Stimulated activated CD4-positive, alpha-beta T cell treated with anti-CD3 and anti-CD28 coated beads, Interleukin-1b, Interleukin-23, amount 100 ng/mL, for 24 hours (primary cell): ENCODE results near the gene PIEZO1.

ENCODE experiments used
- DNase-seq, 4 experiments: peaks; one replicate each; pipeline ENCODE4 v3.0.0-alpha.2; 2020; ENCODE audit warnings: low read depth in 4 of 4, low spot score in 1 of 4

The PIEZO1 gene

DNA sequence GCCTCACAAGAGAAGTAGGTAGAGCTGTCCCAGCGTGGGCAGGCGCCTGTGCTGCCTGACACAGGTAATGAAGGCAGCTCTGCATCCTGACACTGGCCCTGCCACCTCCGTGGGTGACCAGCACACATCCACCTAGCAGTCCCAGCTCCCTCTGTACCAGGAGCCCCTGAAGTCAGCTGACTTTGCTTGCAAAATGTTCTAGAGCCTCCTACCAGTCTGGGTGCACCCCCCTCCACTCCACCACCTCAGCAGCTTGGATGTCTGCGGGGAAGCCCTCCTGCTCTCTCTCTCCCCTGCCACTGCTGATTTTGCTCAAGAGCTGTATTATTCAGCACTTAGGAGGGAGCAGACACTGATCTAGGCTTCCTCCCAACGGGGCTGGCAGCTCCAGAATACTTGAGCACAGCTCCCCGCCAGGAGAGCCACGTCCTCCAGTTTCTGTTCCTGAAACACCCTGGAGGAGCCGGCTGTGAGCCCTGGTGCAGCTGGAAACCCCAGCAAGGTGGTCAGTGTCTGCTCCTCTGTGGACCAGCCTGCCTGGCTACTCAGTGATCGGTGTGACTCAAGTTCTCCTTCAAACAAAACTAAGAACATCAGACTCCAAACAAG, 79.8 kb downstream of the PIEZO1 start:
- no peak for DNase-seq

DNA sequence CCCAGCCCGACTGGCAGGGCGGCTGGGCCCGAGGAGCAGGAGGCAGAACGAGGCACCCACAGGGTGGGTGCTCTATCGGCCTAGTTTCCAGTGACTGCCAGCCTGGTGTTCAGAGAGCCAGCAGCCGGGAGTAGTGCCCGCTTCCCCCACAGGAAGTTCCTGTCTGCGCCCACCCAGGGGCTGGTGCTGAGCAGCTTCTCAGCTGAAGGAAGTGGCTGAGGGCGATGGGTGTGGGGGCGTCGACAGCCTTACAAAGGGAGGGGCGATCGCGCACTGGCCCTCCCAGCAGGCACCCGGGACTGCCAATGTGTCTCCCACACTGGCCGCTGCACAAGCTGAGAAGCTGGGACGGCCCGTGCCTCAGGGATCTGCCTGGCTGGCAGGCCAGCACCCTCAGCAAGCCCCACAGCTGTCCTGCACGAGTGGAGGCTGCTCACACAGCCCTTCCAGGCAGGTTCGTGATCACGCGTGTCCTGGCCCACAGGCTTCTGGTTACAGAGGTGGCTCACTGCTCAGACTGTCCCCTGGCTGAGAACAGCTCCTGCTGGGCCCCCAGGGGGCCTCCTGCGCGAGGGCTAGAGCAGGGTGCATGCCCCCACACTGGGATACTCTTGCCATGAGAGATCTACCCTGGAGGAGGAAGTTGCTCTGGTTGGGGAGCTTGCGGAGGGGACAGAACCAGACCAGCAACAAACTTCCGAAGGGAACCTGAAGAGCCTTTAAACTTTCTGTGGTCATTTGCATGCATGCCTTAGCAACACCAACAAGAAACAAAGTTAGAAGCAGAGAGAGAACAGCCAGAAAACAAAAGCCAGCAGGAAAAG, 81.3 kb downstream of the PIEZO1 start:
- peak in 1 of 4 experiments; percentile 63 for DNase-seq

DNA sequence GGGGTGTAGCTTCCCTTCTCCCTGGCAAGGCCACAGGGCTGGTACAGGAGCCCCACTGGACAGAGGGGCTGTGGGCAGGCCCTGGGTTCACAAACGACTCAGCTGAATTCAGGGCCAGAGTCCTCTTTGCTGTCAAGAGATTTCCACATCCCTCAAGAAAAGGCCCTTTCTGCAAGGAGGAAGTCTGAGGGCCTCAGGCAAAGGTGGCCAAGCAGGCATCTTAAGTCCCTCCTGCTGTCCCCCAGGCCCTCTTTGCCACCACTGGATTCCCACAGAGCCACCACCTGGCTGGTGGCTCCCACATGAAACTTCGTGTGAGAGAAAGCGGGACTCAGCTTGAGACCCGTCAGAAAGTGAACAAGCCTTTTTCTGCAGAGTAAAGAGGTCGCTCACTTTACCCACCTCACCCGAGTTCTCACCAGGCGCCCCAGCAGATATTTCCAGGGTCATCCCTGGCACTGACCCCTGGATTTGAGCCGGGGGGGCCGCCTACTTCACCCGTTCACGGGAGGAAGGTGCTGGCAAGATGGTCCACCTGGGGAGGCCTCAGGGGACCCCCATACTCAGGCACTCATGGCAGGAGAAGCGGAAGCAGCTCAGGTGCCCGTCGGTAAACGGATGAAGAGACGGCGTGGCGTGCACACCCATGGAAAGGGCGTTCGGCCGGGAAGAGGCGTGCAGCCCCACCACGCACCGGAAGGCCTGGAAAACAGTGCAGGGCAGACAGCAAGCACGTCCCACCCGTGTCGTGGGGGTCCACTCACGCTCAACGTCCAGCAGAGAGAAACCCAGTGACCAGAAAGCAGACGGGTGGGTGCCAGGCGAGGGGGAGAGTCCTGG, 82.4 kb downstream of the PIEZO1 start:
- no peak for DNase-seq

DNA sequence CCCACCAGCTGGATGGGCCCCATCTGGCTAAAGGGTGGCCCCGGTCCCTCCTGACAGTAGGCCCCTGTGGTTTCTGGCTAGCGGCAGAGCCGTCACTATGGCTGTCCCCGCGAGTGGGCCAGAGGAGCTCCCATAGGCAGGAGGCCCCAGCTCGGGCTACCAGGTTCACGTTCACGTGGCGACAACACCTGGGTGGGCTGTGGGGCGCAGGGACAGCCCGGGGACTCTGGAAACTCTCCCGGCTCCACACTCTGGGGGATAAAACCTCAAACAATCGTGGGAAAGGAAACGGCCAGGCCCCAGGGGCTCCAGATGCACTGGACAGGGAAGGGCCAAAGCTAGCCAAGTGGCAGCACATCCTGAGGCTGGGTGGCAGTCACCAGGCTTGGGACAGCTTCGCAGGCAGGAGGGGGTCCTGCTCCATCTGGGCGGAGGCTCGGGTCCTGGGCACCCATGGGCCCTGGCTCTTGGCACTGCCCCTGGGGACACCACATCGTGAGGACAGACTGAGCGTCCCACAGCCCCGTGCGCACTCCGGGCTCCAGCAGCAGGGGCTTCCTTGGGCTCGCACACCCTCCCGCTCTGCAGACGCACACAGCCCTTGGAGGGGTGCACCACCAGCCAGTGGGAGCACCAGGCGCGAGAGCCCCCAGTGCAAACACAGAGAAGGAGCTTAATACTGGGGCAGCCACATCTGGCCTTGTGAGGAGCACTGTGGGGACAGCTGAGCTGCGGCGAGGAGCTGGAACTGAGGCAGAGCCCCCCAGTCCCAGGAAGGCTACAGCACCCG, 83.2 kb downstream of the PIEZO1 start:
- DNase-seq, result no peak

DNA sequence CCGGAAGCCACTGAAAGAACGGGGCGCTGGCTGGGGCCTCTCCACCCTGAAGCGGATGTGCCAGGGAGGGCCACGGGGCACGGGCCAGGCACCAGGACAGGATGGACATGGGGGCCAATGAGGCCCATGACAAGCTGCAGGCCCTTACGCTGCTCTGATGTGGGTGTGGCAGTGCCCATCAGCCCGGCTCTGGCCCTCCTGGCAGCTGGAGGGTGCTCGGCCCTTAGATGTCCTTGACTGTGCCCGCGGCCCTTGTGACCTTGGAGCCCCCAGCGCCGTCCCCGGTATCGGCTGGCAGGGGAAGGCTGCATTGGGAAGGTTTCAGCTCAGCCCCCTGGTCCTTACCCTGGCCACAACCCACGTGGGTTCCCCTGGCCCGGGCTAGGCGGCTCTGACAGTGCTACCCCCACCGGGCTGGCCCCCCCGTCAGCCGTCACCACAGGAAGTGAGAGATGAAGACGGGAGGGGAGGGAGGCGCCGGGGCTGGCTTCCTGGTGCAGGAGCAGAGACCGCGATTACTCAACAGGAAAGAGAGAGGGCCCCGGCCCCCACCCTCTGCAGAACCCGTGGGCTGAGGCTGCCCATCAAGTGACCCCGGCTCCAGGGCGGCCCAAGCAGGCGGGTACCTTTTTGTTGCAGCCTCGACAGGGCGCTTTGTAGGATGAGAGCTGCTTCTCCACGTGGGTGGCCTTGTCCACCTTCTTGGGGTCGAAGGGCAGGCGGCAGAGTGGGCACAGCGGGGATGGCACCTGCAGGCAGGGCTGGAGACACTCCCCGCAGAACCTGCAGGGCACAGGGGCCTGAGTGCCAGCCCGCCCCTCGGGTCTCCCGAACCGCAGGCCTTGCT, 84.2 kb downstream of the PIEZO1 start:
- peak; percentile 77 to 94 (median 88) for DNase-seq

DNA sequence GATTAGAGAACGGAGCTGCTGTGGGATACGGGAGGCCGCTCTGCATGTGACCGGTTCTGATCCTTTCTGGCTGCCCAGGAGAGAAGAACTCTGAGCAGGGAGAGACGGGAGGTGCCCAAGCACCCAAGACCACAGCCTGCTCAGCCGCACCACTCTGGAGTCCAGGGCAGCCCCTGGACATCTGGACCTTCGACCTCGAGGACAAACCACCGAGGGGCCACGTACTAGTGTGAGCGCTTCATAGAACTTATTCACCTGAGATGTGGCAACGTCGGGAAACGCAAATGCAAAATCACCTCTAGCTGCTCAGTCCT, 84.7 kb downstream of the PIEZO1 start:
- no peak for DNase-seq

DNA sequence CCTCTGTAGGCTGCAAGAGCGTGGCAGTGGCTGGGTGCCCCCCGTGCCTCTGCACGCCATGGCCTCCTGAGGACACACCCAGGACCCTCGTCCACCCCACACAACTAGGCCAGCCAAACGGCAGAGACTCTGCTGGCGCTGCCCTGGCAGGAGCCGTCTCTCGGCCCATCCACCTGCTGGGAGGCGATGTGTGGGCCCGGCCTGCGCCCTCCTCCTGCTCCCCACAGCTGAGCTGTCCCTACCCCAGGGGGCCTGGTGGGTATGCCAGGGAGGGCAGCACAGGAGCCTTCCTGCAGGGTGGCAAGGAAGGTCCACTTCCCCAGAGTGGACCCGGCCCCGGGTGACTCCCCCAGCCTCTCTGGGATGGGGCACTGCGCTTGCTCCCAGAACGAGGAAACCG, 85.8 kb downstream of the PIEZO1 start:
- no peak for DNase-seq

DNA sequence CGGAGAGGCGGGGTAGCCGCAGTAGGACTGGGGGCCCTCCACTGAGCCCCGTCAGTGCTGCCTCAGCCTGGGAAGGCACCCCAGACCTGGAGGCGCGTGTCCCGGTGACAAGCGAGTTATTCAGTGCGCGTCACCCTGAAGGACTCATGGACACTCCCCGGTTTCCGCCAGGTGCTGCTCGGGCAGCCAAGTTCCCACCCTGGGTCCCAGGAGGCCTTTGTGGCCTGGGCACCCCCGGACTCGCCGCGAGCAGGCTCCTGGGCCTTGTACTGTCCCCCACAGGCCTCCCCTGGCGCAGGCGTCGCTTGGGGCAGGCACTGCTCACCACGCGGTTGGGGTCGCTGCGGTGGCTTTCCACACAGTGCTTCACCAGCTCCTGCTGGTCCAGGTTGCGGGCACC, 86.4 kb downstream of the PIEZO1 start:
- DNase-seq, result no peak

DNA sequence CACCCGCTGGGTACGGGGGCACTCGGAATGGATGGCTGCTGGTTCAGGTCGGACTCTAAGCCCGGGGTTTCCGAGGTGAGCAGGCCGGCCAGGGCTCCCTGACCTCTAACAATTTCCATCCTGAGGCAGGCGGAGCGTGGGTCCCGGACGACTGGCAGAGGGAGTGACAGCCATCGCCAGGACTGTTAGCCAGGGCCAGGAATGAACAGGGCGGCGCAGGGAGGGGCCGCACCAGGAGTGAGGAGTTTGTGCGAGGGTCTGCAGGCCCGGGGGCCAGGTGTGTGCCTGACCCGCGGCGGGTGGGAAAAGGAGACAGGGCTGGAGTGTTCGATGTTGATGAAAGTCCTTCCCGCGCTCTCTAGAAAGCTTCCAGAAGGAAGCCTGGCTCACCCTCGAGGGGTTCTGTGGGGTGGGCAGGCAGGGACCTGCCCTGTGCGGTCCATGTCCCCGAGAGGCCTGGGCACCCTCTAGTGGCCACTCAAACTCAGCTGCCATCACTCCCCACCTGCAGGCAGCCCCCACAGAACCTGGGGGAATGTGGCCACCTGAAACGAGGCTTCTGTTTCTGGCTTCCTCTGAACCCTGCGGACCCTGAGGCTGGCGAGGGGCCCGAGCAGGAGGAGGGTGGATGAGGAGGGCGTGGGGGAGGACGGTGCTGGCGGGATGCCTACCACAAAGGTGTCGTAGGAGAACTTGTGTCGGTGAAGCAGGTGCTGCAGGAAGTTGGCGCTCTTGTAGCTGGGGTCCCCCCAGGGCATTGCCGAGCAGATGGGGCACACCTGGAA, 87.0 kb downstream of the PIEZO1 start:
- no peak for DNase-seq

DNA sequence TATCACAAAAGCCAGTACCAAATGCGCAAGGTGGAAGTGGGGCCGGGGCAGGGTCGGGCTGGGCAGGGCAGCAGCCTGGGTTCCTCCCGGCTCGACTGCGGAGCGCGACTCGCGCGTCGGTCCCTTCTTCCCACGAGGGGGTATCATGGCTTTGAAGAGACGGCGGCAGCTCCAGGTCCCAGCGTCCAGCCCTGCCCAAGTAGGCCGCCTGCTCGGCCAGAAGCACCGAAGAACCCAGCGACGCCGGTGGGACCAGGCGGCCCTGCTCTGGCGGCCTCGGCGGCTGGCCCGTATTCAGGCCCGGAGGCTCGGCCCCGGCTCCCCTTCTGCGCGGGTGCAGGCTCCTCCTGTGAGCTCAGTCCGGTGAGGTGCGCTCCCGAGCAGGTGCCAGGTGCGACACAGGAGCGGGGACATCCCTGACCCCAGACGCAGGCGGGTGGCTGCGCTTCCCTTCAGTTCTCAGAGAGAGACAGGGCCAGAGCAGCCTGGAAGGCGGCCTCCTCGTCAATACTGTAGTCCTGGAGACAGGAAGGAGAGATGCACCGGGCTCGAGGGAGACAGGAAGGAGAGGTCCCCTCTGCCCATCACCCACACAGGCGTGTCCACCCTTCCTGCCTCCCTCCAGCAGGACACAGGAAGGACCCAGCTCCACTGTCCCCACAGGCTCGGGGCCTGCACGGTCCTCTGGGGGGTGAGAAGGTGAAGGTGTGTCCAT, 87.7 kb downstream of the PIEZO1 start:
- DNase-seq, result no peak

DNA sequence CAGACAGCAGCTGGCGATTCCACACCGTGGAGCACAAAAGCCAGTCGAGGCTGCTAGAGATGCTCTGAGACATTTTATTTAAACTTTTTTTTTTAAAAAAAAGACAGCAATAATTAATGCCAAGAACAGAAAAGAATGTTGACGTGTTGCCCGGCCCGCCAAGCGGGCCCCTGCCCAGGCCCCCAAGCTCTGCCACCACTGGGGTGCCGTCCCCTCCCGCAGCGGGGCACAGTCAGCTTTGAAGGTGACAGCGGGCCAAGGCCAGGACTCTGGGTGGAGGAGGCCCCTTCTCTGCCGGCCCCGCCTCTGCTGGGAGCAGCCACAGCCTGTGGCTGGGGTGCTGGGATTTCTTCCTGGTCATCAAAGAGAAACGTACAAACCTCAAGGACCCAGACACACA, 88.6 kb downstream of the PIEZO1 start:
- no peak for DNase-seq

DNA sequence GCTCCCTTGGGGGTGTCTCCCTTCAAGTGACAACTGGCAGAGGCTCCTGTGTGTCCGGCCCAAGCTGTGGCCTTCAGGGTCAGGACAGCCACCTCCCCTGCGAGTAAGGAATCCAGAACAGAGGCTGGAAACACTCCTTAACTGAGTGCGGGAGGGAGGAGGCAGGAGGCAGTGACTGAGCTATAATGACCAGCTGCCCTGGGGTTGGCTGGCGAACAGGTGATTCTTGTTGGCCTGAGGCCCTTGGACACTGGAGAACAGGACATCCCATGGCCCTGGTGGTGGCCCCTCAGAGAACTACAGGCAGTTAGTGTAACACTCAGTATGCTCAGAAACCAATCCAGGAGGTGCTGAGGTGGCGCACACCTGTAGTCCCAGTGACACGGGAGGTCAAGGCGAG, 89.3 kb downstream of the PIEZO1 start:
- DNase-seq, result no peak

DNA sequence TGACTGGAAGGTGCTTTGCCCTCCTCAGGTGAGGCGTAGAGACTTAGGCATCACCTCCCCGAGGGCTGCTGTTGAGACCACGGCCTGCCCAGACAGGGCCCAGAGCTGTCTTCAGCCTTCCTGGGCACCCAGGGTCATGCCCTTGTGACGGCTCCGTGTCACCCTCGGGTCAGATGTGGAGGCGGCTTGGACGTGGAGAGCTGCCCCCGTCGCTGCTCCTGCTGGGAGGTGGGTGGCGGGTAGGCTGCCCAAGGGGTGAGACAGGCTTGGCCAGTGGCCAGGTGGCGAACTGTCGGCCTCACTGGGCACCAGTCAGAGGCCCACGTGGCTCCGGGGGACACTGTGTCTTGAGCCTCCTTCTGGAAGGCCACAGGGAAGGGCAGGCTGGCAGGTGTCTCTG, 89.8 kb downstream of the PIEZO1 start:
- DNase-seq, result no peak

DNA sequence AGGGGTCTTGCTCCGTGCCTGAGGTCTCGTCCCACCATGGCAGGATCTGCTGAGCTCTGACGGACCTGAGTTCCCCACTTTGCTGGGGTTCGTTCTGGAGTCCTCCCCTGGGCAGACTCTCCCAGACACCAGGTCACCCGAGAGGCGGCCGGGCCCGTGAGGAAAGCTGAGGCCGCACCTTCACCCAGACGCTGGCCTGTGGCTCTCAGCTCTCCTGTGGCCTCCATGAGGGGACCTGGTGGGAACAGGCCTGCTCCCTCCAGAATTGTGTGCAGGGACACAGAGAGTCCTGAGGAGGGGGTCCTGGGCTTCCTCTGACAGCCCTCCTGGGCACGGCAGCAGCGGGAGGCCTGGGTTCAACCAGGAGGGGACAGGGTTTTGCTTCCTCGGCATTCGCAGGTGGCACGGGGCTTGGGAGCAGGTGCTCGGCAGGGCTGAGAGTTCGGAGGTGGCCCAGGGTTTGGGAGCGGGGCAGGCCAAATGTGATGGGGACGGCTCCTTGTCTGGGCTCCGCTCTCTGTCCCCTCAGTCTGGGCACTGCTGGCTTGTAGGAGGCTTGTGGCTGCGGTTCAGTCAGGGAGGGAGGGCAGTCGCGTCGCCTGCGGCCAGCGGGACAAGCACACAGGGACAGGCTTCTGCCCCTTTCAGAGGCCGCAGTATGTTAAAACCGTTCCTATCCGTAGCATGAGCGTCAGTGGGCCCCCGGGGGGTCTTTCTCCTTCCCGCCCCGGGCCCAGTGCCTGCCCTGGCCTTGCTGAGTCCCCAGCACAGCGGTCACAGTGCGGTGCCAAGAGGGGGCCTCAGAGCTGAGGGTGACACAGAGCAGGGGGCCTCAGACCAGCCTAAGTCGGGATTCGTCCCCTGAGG, 90.6 kb downstream of the PIEZO1 start:
- DNase-seq, result no peak

DNA sequence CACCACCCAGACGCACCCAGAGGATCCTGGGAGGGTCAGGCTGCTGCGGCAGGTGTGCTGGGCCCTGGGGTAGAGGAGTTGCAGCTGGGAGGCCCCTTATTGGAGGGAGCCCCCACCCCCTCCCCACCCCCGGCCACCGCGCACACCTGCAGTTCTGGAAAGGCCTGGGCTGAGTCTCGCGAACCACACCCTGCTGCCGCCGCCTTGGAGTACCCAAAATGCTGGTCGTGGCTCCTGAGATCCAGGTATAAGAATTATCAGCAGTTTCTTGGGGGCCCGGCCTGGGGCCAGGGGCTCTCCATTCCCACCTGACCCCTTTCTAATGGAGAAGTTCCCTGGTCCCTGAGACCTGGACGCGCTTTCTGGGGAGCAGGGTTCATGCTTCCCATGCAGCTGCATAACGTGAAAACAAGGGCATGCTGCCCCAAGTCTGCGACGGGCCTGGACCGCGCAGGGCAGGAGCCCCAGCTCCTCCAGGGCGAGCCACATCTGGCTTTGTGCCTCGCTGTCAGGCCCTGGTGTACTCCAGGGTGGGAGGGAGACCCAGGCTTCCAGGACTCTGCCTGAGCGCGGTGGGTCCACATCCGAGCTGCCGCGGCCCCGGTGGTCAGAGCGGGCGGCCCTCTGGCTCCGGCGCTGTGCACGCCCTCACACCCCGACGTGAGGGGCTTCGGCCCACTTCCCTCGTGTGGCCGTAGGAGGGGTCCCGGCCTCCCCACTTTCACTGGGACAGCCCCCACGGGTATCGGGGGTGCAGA, 91.4 kb downstream of the PIEZO1 start:
- DNase-seq, result no peak

DNA sequence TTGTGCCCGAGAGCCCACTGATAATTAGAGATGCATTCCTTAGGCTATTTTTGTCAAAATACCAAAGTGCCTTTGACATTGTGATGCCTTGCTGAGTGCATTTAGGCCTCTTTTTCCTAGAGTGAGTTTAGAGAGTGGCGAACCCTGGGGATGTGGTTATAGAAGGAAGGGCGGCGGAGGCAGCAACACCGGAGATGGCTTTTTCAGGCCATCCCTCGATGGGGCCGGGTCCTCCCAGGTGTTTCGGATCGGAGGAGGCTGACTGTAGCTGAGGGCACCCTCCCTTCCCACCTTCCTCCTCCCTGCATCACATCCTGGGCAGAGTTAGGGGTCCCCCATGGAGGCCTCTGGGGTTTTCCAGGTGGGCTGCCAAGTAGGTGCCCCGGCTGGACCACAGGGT, 92.2 kb downstream of the PIEZO1 start:
- DNase-seq, result no peak

DNA sequence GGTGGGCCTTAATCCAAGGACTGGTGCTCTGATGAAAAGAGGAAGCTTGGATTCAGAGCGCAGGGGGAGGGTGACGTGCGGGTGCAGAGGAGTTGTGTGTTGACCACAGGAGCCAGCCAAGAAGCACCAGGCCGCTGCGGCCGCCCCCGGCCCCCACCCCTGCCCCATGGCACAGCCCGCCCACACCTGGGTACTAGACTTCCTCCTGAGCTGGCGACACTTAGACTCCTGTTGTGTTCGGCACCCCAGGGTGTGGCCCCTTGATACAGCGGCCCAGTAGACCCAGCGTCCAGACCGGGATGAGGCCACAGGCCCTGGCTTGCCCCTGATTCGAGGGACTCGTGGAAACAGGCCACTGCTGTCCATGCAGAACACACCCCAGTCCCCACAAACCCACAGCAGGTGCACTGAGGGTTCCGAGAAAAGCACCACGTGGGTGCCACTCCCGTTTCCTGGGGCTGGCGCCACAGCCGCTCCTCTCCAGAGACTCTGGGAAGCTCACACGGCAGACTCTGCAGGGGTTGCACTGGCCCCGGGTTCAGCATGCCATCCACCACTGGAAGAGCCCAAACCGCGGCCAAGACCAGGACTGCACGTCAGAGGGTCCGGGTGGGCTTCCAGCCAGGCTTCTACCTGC, 93.0 kb downstream of the PIEZO1 start:
- no peak for DNase-seq
